H1 (cell line): ENCODE data around the gene PPM1M. TPM values are rescaled to one million over a fixed set of nuclear protein-coding genes. Genes with fewer than 3 reads are reported as not detected.

ENCODE experiments used
- EP300 ChIP-seq, 2 experiments: IDR thresholded peaks; 1 replicate in 1 of 2; 2 replicates in 1 of 2; pipeline ENCODE4 v1.6.1; 2011 to 2012; ENCODE audit warnings: low read depth in 2 of 2, low read length in 2 of 2, mild to moderate bottlenecking in 2 of 2, borderline replicate concordance in 1 of 2, inconsistent platforms in 1 of 2, moderate library complexity in 1 of 2
- JUND ChIP-seq: IDR thresholded peaks from 2 replicates; pipeline ENCODE4 v1.6.1; 2011; ENCODE audit warnings: mild to moderate bottlenecking, improper control_type of control experiment, low read length
- POLR2AphosphoS5 ChIP-seq: IDR thresholded peaks from 2 replicates; pipeline ENCODE4 v1.6.1; 2011; ENCODE audit warnings: low read depth, low read length
- RFX5 ChIP-seq: IDR thresholded peaks from 2 replicates; pipeline ENCODE4 v1.6.1; 2011; ENCODE audit warnings: low read depth, low read length, improper control_type of control experiment, borderline replicate concordance
- polyA plus RNA-seq, 7 experiments: library from polyadenylated mRNA; depleted of rRNA in 3 of 7; stranded (reverse) in 5 of 7; unstranded in 2 of 7; fragments of >200 nt in 5 of 7; fragments of 200-250 nt in 2 of 7; gene quantifications; 1 replicate in 5 of 7; 2 replicates in 1 of 7; 4 replicates in 1 of 7; pipeline versions ENCODE4 v1.2.1 to v1.2.3, GENCODE V29; 2011 to 2013; ENCODE audit warnings: missing spikeins in 2 of 7, mixed read lengths in 2 of 7
- total RNA-seq: library from RNA; stranded (reverse); fragmentation: NEBNext Ultra II Directional; extraction: Animal tissue kit (Norgen Biotek cat#: 25700); gene quantifications from 2 replicates; pipeline ENCODE4 v1.2.1, GENCODE V29; 2021
- TF ChIP-seq, protein P1 (sequence below): IDR thresholded peaks from 2 replicates; pipeline ENCODE4 v1.6.1; 2012; ENCODE audit warnings: low read length, inconsistent platforms

The PPM1M gene
- total and polyA plus RNA-seq, 2 of the 8 experiments (the other 6 are each of a cell fraction or from before 2014, with no cell fraction given) = 5.2 to 6.3 TPM

DNA sequence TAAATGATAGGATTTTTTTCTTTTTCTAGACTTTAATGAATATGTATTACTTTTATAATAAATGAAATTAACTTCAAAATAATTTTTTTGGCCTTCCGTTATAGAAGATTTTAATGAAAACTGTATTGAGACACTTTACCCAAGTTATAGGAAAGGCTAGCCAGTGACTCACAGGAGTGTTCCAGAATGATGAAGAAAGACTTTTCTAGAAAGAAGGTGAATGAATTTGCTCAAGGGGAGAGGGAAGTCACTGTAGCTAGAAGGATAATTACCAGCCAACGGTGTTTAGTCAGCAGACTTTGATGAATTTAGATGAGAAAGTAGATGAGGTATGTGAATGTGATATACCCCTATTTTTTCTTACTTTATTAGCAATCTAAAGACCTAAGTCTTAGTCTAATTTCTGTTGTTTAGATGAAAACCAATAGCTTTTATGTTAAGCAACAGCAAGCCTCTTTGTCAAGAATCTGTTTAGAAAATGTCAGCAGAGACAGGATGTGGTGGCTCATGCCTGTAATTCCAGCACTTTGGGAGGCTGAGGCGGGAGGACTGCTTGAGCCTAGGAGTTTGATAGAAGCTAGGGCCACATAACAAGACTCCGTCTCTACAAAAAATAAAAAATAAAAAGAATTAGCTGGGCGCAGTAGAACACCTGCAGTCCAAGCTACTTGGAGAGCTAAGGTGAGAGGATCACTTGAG is 44.4 kb upstream of the PPM1M start (continued):
- TF ChIP-seq RFX5 = no peak
- TF ChIP-seq POLR2AphosphoS5 = no peak
- TF ChIP-seq JUND = no peak
- no peak for TF ChIP-seq EP300 (IDR thresholded peaks at IDR 0.05; ENCODE audit: borderline replicate concordance in 1 of 2, low read depth in 2 of 2, low read length in 2 of 2)
- TF ChIP-seq, protein P1, sequence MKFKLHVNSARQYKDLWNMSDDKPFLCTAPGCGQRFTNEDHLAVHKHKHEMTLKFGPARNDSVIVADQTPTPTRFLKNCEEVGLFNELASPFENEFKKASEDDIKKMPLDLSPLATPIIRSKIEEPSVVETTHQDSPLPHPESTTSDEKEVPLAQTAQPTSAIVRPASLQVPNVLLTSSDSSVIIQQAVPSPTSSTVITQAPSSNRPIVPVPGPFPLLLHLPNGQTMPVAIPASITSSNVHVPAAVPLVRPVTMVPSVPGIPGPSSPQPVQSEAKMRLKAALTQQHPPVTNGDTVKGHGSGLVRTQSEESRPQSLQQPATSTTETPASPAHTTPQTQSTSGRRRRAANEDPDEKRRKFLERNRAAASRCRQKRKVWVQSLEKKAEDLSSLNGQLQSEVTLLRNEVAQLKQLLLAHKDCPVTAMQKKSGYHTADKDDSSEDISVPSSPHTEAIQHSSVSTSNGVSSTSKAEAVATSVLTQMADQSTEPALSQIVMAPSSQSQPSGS = no peak
